ENCODE measurements around the gene BPTF.
"Not testable (repeated sequence)": the region's sequence is repeated elsewhere in the genome, so short reads cannot be mapped to it uniquely, and the experiment has no call there.

The BPTF gene

GRCh38 chr17:67836205-67836987 lies 11.1 kb downstream of the BPTF start:
- no peak for DNase-seq

- DNase-seq, result no peak
Observed at GRCh38 chr17:67837965-67838364, 12.7 kb downstream of the BPTF start.

- no peak for DNase-seq
Observed at GRCh38 chr17:67838538-67838937, 13.2 kb downstream of the BPTF start.

GRCh38 chr17:67841992-67842391 lies 16.7 kb downstream of the BPTF start:
- no peak for DNase-seq

GRCh38 chr17:67842648-67843047 lies 17.3 kb downstream of the BPTF start:
- no peak for DNase-seq

GRCh38 chr17:67845374-67845773 lies 20.1 kb downstream of the BPTF start:
- no peak for DNase-seq

- DNase-seq, result not testable (repeated sequence)
Observed at GRCh38 chr17:67848189-67848588, 22.9 kb downstream of the BPTF start.

- not testable (repeated sequence) for DNase-seq
Observed at GRCh38 chr17:67848846-67849245, 23.5 kb downstream of the BPTF start.

- no peak for DNase-seq
Observed at GRCh38 chr17:67850991-67851631, 25.8 kb downstream of the BPTF start.

- DNase-seq, result no peak
Observed at GRCh38 chr17:67853703-67854102, 28.4 kb downstream of the BPTF start.

GRCh38 chr17:67854378-67854777 lies 29.1 kb downstream of the BPTF start:
- no peak for DNase-seq

GRCh38 chr17:67855504-67856324 lies 30.4 kb downstream of the BPTF start:
- DNase-seq, result no peak

- DNase-seq, result not testable (repeated sequence)
Observed at GRCh38 chr17:67856402-67856801, 31.1 kb downstream of the BPTF start.

- no peak for DNase-seq
Observed at GRCh38 chr17:67862614-67863217, 37.4 kb downstream of the BPTF start.

- no peak for DNase-seq
Observed at GRCh38 chr17:67863624-67864247, 38.4 kb downstream of the BPTF start.

- DNase-seq, result no peak
Observed at GRCh38 chr17:67865438-67865837, 40.1 kb downstream of the BPTF start.

- no peak for DNase-seq
Observed at GRCh38 chr17:67867591-67867990, 42.3 kb downstream of the BPTF start.

GRCh38 chr17:67868176-67868575 lies 42.9 kb downstream of the BPTF start:
- DNase-seq, result no peak

GRCh38 chr17:67879662-67880061 lies 54.4 kb downstream of the BPTF start:
- DNase-seq, result no peak

- DNase-seq, result no peak
Observed at GRCh38 chr17:67881083-67881482, 55.8 kb downstream of the BPTF start.

GRCh38 chr17:67884741-67885140 lies 59.4 kb downstream of the BPTF start:
- DNase-seq, result no peak

GRCh38 chr17:67891481-67892119 lies 66.3 kb downstream of the BPTF start:
- no peak for DNase-seq
